Caco-2 (cell line): Measurements from ENCODE around the gene DGKE. TPM values are rescaled to one million over a fixed set of nuclear protein-coding genes. Genes with fewer than 3 reads are reported as not detected.

ENCODE experiments used
- BruUV-seq: library from RNA; stranded (reverse); fragments of 400-500 nt; replicated peaks from 2 replicates; lab custom pipeline; 2021; lab: Mats Ljungman, UMichigan
- CTCF ChIA-PET: fragments of 300-600 bp; sonication (Branson Sonifier 250); formaldehyde crosslinking; loops from one replicate; lab custom pipeline; 2022; ENCODE audit warnings: antibody characterized with exemption; lab: Charles Lee
- POLR2A ChIA-PET: fragments of 300-600 bp; sonication (Branson Sonifier 250); formaldehyde crosslinking; loops from one replicate; lab custom pipeline; 2022; ENCODE audit warnings: antibody characterized with exemption; lab: Charles Lee
- DNase-seq, 2 experiments: peaks; one replicate each; pipeline versions ENCODE4 v3.0.0 to v3.0.0-alpha.2; 2020 to 2022
- H3K27me3 ChIP-seq: replicated peaks from 2 replicates; pipeline ENCODE4 v1.6.0; 2011; ENCODE audit warnings: low read length; ENCODE audit not compliant: control insufficient read depth, insufficient read depth
- H3K36me3 ChIP-seq: 2 replicates; pipeline ENCODE4 v1.5.1; 2011; ENCODE audit warnings: low read length; ENCODE audit not compliant: control insufficient read depth, insufficient read depth
- H3K4me1 ChIP-seq: fragments of 250-450 bp; sonication (Bioruptor Pico); 2 replicates; pipeline ENCODE4 v1.5.1; 2020; ENCODE audit warnings: mild to moderate bottlenecking
- H3K4me3 ChIP-seq: 2 replicates; pipeline ENCODE4 v1.5.1; 2011; ENCODE audit warnings: low read depth, mild to moderate bottlenecking, control low read depth, low read length
- H3K9me3 ChIP-seq: fragments of 250-450 bp; sonication (Bioruptor Pico); 2 replicates; pipeline ENCODE4 v1.5.1; 2020; ENCODE audit warnings: mild to moderate bottlenecking, moderate library complexity
- H3K27ac Mint-ChIP-seq: one replicate; pipeline ENCODE4 v1.8.0; 2022; ENCODE audit warnings: mixed read lengths; ENCODE audit not compliant: unreplicated experiment
- H3K27me3 Mint-ChIP-seq: one replicate; pipeline ENCODE4 v1.8.0; 2022; ENCODE audit warnings: mixed read lengths; ENCODE audit not compliant: insufficient read depth, unreplicated experiment
- H3K36me3 Mint-ChIP-seq: one replicate; pipeline ENCODE4 v1.8.0; 2022; ENCODE audit warnings: mild to moderate bottlenecking, mixed read lengths; ENCODE audit not compliant: insufficient read depth, unreplicated experiment
- H3K4me1 Mint-ChIP-seq: one replicate; pipeline ENCODE4 v1.8.0; 2022; ENCODE audit warnings: low read depth, mixed read lengths; ENCODE audit not compliant: unreplicated experiment
- H3K4me3 Mint-ChIP-seq: one replicate; pipeline ENCODE4 v1.8.0; 2022; ENCODE audit warnings: mild to moderate bottlenecking, moderate library complexity, mixed read lengths; ENCODE audit not compliant: unreplicated experiment
- H3K9me3 Mint-ChIP-seq: one replicate; pipeline ENCODE4 v1.8.0; 2022; ENCODE audit warnings: mixed read lengths; ENCODE audit not compliant: unreplicated experiment
- CTCF ChIP-seq, 2 experiments: fragments of 200-600 bp in 1 of 2; IDR thresholded peaks; 1 replicate in 1 of 2; 2 replicates in 1 of 2; pipeline versions ENCODE4 v1.5.1 to v1.8.0; 2011 to 2022; ENCODE audit warnings: antibody characterized with exemption in 1 of 2, control low read depth in 1 of 2, inconsistent platforms in 1 of 2, low read depth in 1 of 2, low read length in 1 of 2, mild to moderate bottlenecking in 1 of 2, moderate library complexity in 1 of 2; ENCODE audit not compliant: insufficient read depth in 1 of 2, severe bottlenecking in 1 of 2, unreplicated experiment in 1 of 2
- intact Hi-C: fragments of 100-400 bp; cut with micrococcal nuclease; formaldehyde crosslinking; loops from one replicate; pipeline ENCODE4 v1.10.0; 2022; ENCODE audit not compliant: unreplicated experiment
- total RNA-seq: library from RNA; stranded (reverse); gene quantifications from 2 replicates; pipeline ENCODE4 v1.2.3, GENCODE V29; 2022

The DGKE gene
- total RNA-seq, 1 experiment from 2014 or later = 15.5 TPM

- H3K36me3 Mint-ChIP-seq = peaks cover 60% of the 10 kb centered on the region
- H3K4me1 Mint-ChIP-seq = peaks cover 7% of the 10 kb centered on the region
- ChIA-PET CTCF (interaction anchor here (0.6 to 0.7 kb wide), 3 partner anchors 13 to 481 kb away, joined by 3 read pairs; no protein-coding TSS in a partner anchor), POLR2A (no interaction called here)
- peaks cover 13% of the 10 kb centered on the region for H3K36me3 ChIP-seq
- H3K4me3 Mint-ChIP-seq = no peak overlapping the region
- no peaks in the 10 kb centered on the region for H3K9me3 ChIP-seq
- no peak overlapping the region for H3K27ac Mint-ChIP-seq
- intact Hi-C loops = no loop called here
- DNase-seq = no peak
- H3K4me3 ChIP-seq = no peak overlapping the region
- H3K27me3 Mint-ChIP-seq = no peaks in the 10 kb centered on the region
- peaks cover 11% of the 10 kb centered on the region for H3K9me3 Mint-ChIP-seq
- H3K27me3 ChIP-seq = no peaks in the 10 kb centered on the region
- no TSS peak for BruUV-seq
- TF ChIP-seq CTCF (IDR thresholded peaks at IDR 0.05; ENCODE audit: insufficient read depth in 1 of 2, low read depth in 1 of 2, low read length in 1 of 2, severe bottlenecking in 1 of 2, unreplicated experiment in 1 of 2) = no peak
- H3K4me1 ChIP-seq = peaks cover 10% of the 10 kb centered on the region
These were observed 62.4 kb downstream of the DGKE start for GRCh38 chr17:56896217-56896967.

GRCh38 chr17:56896968-56897359 lies 63.0 kb downstream of the DGKE start:
- intact Hi-C loops = no loop called here
- H3K36me3 Mint-ChIP-seq = peaks cover 60% of the 10 kb centered on the region
- peak in 1 of 2 experiments; percentile 12 for DNase-seq
- BruUV-seq = no TSS peak
- H3K4me1 Mint-ChIP-seq = peaks cover 7% of the 10 kb centered on the region
- POLR2A ChIA-PET = no interaction called here
- no peak overlapping the region for H3K4me3 ChIP-seq
- H3K4me3 Mint-ChIP-seq = no peak overlapping the region
- H3K27me3 ChIP-seq = no peaks in the 10 kb centered on the region
- H3K27me3 Mint-ChIP-seq = no peaks in the 10 kb centered on the region
- peaks cover 10% of the 10 kb centered on the region for H3K4me1 ChIP-seq
- CTCF ChIA-PET = interaction anchor here (0.6 to 0.7 kb wide), 2 partner anchors 13 to 481 kb away, joined by 3 read pairs; no protein-coding TSS in a partner anchor
- peaks cover 14% of the 10 kb centered on the region for H3K36me3 ChIP-seq
- H3K9me3 Mint-ChIP-seq = peaks cover 9% of the 10 kb centered on the region
- peak overlapping the region; percentile 40 for H3K27ac Mint-ChIP-seq
- TF ChIP-seq CTCF (IDR thresholded peaks at IDR 0.05; ENCODE audit: insufficient read depth in 1 of 2, low read depth in 1 of 2, low read length in 1 of 2, severe bottlenecking in 1 of 2, unreplicated experiment in 1 of 2) = no peak
- H3K9me3 ChIP-seq = no peaks in the 10 kb centered on the region

- H3K27me3 Mint-ChIP-seq = no peaks in the 10 kb centered on the region
- peaks cover 13% of the 10 kb centered on the region for H3K36me3 ChIP-seq
- peak overlapping the region; percentile 40 for H3K27ac Mint-ChIP-seq
- no peak overlapping the region for H3K4me3 Mint-ChIP-seq
- H3K4me1 Mint-ChIP-seq = peaks cover 7% of the 10 kb centered on the region
- CTCF ChIA-PET = no interaction called here
- no peak for DNase-seq
- intact Hi-C loops = no loop called here
- no peaks in the 10 kb centered on the region for H3K27me3 ChIP-seq
- peaks cover 10% of the 10 kb centered on the region for H3K4me1 ChIP-seq
- no peak overlapping the region for H3K4me3 ChIP-seq
- peaks cover 51% of the 10 kb centered on the region for H3K36me3 Mint-ChIP-seq
- no TSS peak for BruUV-seq
- POLR2A ChIA-PET = no interaction called here
- no peaks in the 10 kb centered on the region for H3K9me3 ChIP-seq
- TF ChIP-seq CTCF (IDR thresholded peaks at IDR 0.05; ENCODE audit: insufficient read depth in 1 of 2, low read depth in 1 of 2, low read length in 1 of 2, severe bottlenecking in 1 of 2, unreplicated experiment in 1 of 2) = no peak
- peaks cover under 1% of the 10 kb centered on the region for H3K9me3 Mint-ChIP-seq
These were observed 63.9 kb downstream of the DGKE start for GRCh38 chr17:56897646-56898424.
